ENCODE results near the gene USP30. TPM values are rescaled to one million over a fixed set of nuclear protein-coding genes. Genes with fewer than 3 reads are reported as not detected.

The USP30 gene, protein sequence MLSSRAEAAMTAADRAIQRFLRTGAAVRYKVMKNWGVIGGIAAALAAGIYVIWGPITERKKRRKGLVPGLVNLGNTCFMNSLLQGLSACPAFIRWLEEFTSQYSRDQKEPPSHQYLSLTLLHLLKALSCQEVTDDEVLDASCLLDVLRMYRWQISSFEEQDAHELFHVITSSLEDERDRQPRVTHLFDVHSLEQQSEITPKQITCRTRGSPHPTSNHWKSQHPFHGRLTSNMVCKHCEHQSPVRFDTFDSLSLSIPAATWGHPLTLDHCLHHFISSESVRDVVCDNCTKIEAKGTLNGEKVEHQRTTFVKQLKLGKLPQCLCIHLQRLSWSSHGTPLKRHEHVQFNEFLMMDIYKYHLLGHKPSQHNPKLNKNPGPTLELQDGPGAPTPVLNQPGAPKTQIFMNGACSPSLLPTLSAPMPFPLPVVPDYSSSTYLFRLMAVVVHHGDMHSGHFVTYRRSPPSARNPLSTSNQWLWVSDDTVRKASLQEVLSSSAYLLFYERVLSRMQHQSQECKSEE
- 11.0 and 12.1 TPM in 2 replicates for polyA plus RNA-seq (2013)

DNA sequence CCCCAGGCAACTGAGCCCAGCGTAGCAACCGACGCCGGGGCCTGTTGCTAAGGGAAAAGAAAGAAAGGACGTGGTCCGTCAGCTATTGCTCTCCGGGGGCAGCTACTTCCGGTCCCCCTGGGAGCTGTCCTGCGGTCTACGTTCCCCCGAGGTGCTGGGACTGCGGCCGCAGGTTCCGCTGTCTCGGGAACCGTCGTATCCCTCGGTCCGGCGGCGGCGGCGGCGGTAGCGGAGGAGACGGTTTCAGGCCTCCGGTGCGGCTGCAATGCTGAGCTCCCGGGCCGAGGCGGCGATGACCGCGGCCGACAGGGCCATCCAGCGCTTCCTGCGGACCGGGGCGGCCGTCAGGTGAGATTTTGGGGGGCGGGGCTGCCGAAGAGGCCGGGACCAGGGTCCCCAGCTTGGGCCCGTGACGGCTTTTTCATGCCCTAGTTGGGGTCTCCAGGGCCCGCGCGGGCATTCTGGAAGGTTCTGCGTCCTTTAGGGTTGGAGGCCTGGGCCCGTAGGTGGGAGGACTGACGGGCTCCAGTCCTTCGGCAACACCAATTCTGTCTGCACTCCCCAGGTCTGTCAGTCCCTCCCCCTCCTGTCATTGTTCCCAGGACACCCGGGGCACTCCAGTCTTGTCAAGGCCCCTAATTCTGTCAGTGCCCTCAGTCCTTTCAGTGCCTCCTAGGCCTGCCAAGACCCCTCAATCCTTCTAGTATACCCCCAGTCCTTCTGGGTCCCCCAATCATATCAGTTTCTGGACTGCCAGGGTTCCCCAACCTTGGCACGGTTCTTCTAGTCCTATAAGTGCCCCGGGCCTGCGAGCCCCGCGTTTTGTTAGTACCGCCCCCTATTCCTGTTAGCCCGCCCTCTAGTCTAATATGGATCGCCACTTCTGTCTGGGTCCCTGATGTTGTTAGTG lies at the start of gene USP30:
TSS of gene USP30 (plus strand) at position 163 of the 910 bp plus-strand sequence. CDS start at position 266, 103 bp downstream.
- no CpG with 5 or more reads among the region's 61 CpGs for WGBS (ENCODE audit: extremely low coverage, insufficient coverage, insufficient read length)
- H3K14ac ChIP-seq (ENCODE audit: low read length), result peak within 1 kb of the TSS; percentile 95
- peak within 1 kb of the TSS; percentile 90 for H2BK5ac ChIP-seq (ENCODE audit: low read depth, low read length, poor library complexity)
- no peaks in the 10 kb centered on the region for H3K9me3 ChIP-seq (ENCODE audit: insufficient read depth, low read depth, low read length)
- peak within 1 kb of the TSS; percentile 84 for H4K91ac ChIP-seq (ENCODE audit: low read depth, low read length)
- H3K4ac ChIP-seq (ENCODE audit: low read depth, low read length), result peak within 1 kb of the TSS; percentile 95
- H3K4me2 ChIP-seq (ENCODE audit: low read length), result peak within 1 kb of the TSS; percentile 95
- peaks cover 6% of the 10 kb centered on the region in 2 experiments for H3K4me1 ChIP-seq (ENCODE audit: control insufficient read depth in 1 of 2, insufficient read depth in 2 of 2, low read length in 2 of 2)
- H2BK12ac ChIP-seq (ENCODE audit: low read length), result peak within 1 kb of the TSS; percentile 71
- H3K4me3 ChIP-seq (ENCODE audit: low read depth, low read length), result peak within 1 kb of the TSS; percentile 98
- peaks cover 5% of the 10 kb centered on the region for H3K79me1 ChIP-seq (ENCODE audit: low read length)
- H3K23ac ChIP-seq (ENCODE audit: low read length), result no peak within 1 kb of the TSS
- no peaks in the 10 kb centered on the region for H3K27me3 ChIP-seq (ENCODE audit: insufficient read depth, low read length)
- H3K9ac ChIP-seq (ENCODE audit: low read length), result peak within 1 kb of the TSS; percentile 78
- H4K8ac ChIP-seq (ENCODE audit: low read depth, low read length), result peak within 1 kb of the TSS; percentile 100
- peak within 1 kb of the TSS; percentile 72 for H2AK5ac ChIP-seq (ENCODE audit: low read length)
- no peak within 1 kb of the TSS for H3K27ac ChIP-seq (ENCODE audit: low read depth, low read length)
- DNase-seq, result peak; percentile 67 to 89
- H2BK120ac ChIP-seq (ENCODE audit: insufficient read depth, low read length, poor library complexity), result peak within 1 kb of the TSS; percentile 97
- H3K79me2 ChIP-seq (ENCODE audit: control insufficient read depth, insufficient read depth, low read length, poor library complexity), result peaks cover 5% of the 10 kb centered on the region
- peak within 1 kb of the TSS; percentile 100 for H2AFZ ChIP-seq (ENCODE audit: insufficient read depth, low read length, poor library complexity)
- H3K18ac ChIP-seq (ENCODE audit: low read length), result peak within 1 kb of the TSS; percentile 96
- H3K36me3 ChIP-seq (ENCODE audit: control insufficient read depth in 1 of 2, insufficient read depth in 2 of 2, low read length in 2 of 2), result peaks cover 0 to 2% of the 10 kb centered on the region in 2 experiments
- peak within 1 kb of the TSS; percentile 98 for H4K12ac ChIP-seq (ENCODE audit: low read depth, low read length)

DNA sequence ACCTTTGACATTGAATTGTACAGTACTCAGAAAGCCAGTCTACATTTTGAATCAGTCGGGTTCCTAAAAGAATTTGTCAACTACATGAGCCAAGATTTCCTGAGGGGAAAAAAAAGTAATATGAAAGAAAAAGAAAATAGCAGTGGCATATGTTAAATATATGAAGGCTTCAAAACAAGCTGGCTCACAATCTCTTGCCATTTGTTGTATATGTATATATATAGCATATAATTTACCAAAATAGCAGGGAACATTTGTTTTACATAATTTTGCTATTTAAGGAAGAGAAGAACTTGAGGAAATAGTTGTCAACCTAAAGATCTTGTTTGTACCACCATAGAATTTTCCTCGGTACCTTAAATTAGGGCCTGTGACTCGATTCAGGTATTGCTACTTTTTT lies 48.4 kb upstream of the USP30 start:
- Histone ChIP-seq H2AK5ac (ENCODE audit: low read length) (no peak overlapping the region), H3K4me1 (ENCODE audit: control insufficient read depth in 1 of 2, insufficient read depth in 2 of 2, low read length in 2 of 2) (no peaks in the 10 kb centered on the region), H3K9ac (ENCODE audit: low read length) (no peak overlapping the region), H3K79me1 (ENCODE audit: low read length) (no peaks in the 10 kb centered on the region), H3K27me3 (ENCODE audit: insufficient read depth, low read length) (no peaks in the 10 kb centered on the region), H3K4ac (ENCODE audit: low read depth, low read length) (no peak overlapping the region), H2BK12ac (ENCODE audit: low read length) (no peak overlapping the region), H2BK5ac (ENCODE audit: low read depth, low read length, poor library complexity) (no peak overlapping the region), H4K12ac (ENCODE audit: low read depth, low read length) (no peak overlapping the region), H3K4me3 (ENCODE audit: low read depth, low read length) (no peak overlapping the region), H3K9me3 (ENCODE audit: insufficient read depth, low read depth, low read length) (no peaks in the 10 kb centered on the region), H3K18ac (ENCODE audit: low read length) (no peak overlapping the region), H2BK120ac (ENCODE audit: insufficient read depth, low read length, poor library complexity) (no peak overlapping the region), H3K4me2 (ENCODE audit: low read length) (no peak overlapping the region), H3K14ac (ENCODE audit: low read length) (no peak overlapping the region), H3K23ac (ENCODE audit: low read length) (no peak overlapping the region), H4K8ac (ENCODE audit: low read depth, low read length) (no peak overlapping the region), H3K79me2 (ENCODE audit: control insufficient read depth, insufficient read depth, low read length, poor library complexity) (no peaks in the 10 kb centered on the region), H4K91ac (ENCODE audit: low read depth, low read length) (no peak overlapping the region), H3K27ac (ENCODE audit: low read depth, low read length) (no peak overlapping the region), H2AFZ (ENCODE audit: insufficient read depth, low read length, poor library complexity) (no peak overlapping the region), H3K36me3 (ENCODE audit: control insufficient read depth in 1 of 2, insufficient read depth in 2 of 2, low read length in 2 of 2) (no peaks in the 10 kb centered on the region)
- no CpG with 5 or more reads among the region's 3 CpGs for WGBS (ENCODE audit: extremely low coverage, insufficient coverage, insufficient read length)
- DNase-seq, result no peak

DNA sequence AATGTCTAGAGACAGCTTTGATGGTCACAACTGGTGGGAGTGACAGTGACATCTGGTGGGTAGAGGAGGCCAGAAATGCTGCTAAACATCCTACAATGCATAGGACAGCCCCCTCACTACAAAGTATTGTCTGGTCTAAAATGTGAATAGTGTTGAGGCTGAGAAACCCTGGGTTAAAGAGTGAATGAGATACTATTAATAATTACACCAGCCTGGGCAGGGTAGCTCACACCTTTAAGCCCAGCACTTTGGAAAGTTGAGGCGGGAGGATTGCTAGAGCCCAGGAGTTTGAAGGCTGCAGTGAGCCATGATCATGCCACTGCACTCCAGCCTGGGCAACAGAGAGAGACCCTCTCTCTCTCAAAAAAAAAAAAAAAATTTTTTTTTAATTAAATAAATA lies 42.6 kb upstream of the USP30 start:
- DNase-seq, result no peak
- Histone ChIP-seq H2BK5ac (ENCODE audit: low read depth, low read length, poor library complexity) (no peak overlapping the region), H4K12ac (ENCODE audit: low read depth, low read length) (no peak overlapping the region), H3K79me1 (ENCODE audit: low read length) (no peaks in the 10 kb centered on the region), H3K4me3 (ENCODE audit: low read depth, low read length) (no peak overlapping the region), H3K9ac (ENCODE audit: low read length) (no peak overlapping the region), H3K14ac (ENCODE audit: low read length) (no peak overlapping the region), H3K79me2 (ENCODE audit: control insufficient read depth, insufficient read depth, low read length, poor library complexity) (no peaks in the 10 kb centered on the region), H3K4me2 (ENCODE audit: low read length) (no peak overlapping the region), H3K23ac (ENCODE audit: low read length) (no peak overlapping the region), H3K4me1 (ENCODE audit: control insufficient read depth in 1 of 2, insufficient read depth in 2 of 2, low read length in 2 of 2) (no peaks in the 10 kb centered on the region), H3K9me3 (ENCODE audit: insufficient read depth, low read depth, low read length) (no peaks in the 10 kb centered on the region), H3K27me3 (ENCODE audit: insufficient read depth, low read length) (no peaks in the 10 kb centered on the region), H2BK12ac (ENCODE audit: low read length) (no peak overlapping the region), H3K36me3 (ENCODE audit: control insufficient read depth in 1 of 2, insufficient read depth in 2 of 2, low read length in 2 of 2) (no peaks in the 10 kb centered on the region), H4K91ac (ENCODE audit: low read depth, low read length) (no peak overlapping the region), H3K27ac (ENCODE audit: low read depth, low read length) (no peak overlapping the region), H2AK5ac (ENCODE audit: low read length) (no peak overlapping the region), H2AFZ (ENCODE audit: insufficient read depth, low read length, poor library complexity) (no peak overlapping the region), H3K4ac (ENCODE audit: low read depth, low read length) (no peak overlapping the region), H2BK120ac (ENCODE audit: insufficient read depth, low read length, poor library complexity) (no peak overlapping the region), H3K18ac (ENCODE audit: low read length) (no peak overlapping the region), H4K8ac (ENCODE audit: low read depth, low read length) (no peak overlapping the region)
- WGBS (ENCODE audit: extremely low coverage, insufficient coverage, insufficient read length), result no CpG with 5 or more reads among the region's 1 CpG

DNA sequence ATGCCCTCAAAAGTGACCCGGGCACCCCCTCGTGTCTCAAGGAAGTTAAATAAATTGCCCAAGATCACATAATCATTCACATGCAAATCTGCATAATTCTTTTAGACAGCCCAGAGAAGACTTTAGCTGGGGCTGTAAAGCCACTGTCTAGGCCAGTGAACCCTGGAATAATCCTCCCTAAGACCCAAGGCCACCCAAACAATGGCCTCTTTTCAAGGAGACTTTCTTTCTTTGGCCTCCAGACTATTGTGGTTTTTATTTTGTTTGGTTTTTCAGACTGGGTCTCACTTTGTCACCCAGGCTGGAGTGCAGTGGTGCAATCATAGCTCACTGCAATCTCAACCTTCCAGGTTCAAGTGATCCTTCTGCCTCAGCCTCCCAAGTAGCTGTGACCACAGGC lies 42.1 kb upstream of the USP30 start:
- Histone ChIP-seq H4K12ac (ENCODE audit: low read depth, low read length) (no peak overlapping the region), H3K4ac (ENCODE audit: low read depth, low read length) (no peak overlapping the region), H3K79me2 (ENCODE audit: control insufficient read depth, insufficient read depth, low read length, poor library complexity) (no peaks in the 10 kb centered on the region)

More for the DNA sequence above, 42.1 kb upstream of the USP30 start:
- no peak overlapping the region for H2BK120ac ChIP-seq (ENCODE audit: insufficient read depth, low read length, poor library complexity)
- H2BK5ac ChIP-seq (ENCODE audit: low read depth, low read length, poor library complexity), result no peak overlapping the region
- no peak overlapping the region for H3K4me3 ChIP-seq (ENCODE audit: low read depth, low read length)
- H3K27ac ChIP-seq (ENCODE audit: low read depth, low read length), result no peak overlapping the region
- H3K4me1 ChIP-seq (ENCODE audit: control insufficient read depth in 1 of 2, insufficient read depth in 2 of 2, low read length in 2 of 2), result no peaks in the 10 kb centered on the region
- no peak overlapping the region for H3K14ac ChIP-seq (ENCODE audit: low read length)
- no peak overlapping the region for H2AK5ac ChIP-seq (ENCODE audit: low read length)
- WGBS (ENCODE audit: extremely low coverage, insufficient coverage, insufficient read length), result no CpG with 5 or more reads among the region's 2 CpGs
- H3K9ac ChIP-seq (ENCODE audit: low read length), result no peak overlapping the region
- H3K9me3 ChIP-seq (ENCODE audit: insufficient read depth, low read depth, low read length), result no peaks in the 10 kb centered on the region
- DNase-seq, result no peak
- no peaks in the 10 kb centered on the region for H3K27me3 ChIP-seq (ENCODE audit: insufficient read depth, low read length)
- no peaks in the 10 kb centered on the region for H3K79me1 ChIP-seq (ENCODE audit: low read length)
- H3K4me2 ChIP-seq (ENCODE audit: low read length), result no peak overlapping the region
- H2BK12ac ChIP-seq (ENCODE audit: low read length), result no peak overlapping the region
- H3K36me3 ChIP-seq (ENCODE audit: control insufficient read depth in 1 of 2, insufficient read depth in 2 of 2, low read length in 2 of 2), result no peaks in the 10 kb centered on the region
- H3K18ac ChIP-seq (ENCODE audit: low read length), result no peak overlapping the region
- H2AFZ ChIP-seq (ENCODE audit: insufficient read depth, low read length, poor library complexity), result no peak overlapping the region
- no peak overlapping the region for H3K23ac ChIP-seq (ENCODE audit: low read length)
- H4K91ac ChIP-seq (ENCODE audit: low read depth, low read length), result no peak overlapping the region
- no peak overlapping the region for H4K8ac ChIP-seq (ENCODE audit: low read depth, low read length)

All from trophoblast cell (in vitro differentiated cells and primary cell).